Left colon (tissue), 2 donors: ENCODE results near the gene ZSWIM4. TPM values are rescaled to one million over a fixed set of nuclear protein-coding genes. Genes with fewer than 3 reads are reported as not detected.

Experiments used
- ATAC-seq: fragments of 200-7000 bp; cut with Tn5 transposase; one replicate; pipeline ENCODE4 v1.9.1; 2020; ENCODE audit warnings: mild to moderate bottlenecking, moderate library complexity
- DNase-seq, 2 donors: peaks; one replicate each; pipeline ENCODE4 v3.0.0-alpha.2; 2020
- intact Hi-C, 2 donors: fragments of 100-400 bp; cut with DNase I in 1 of 2; cut with micrococcal nuclease in 1 of 2; formaldehyde crosslinking; loops; one replicate each; pipeline versions ENCODE4 v1.11.2 to v1.14.0; 2022; cut with DNase I, micrococcal nuclease
- microRNA-seq, 2 donors: library from miRNA; unstranded; fragments of <30 nt; microRNA quantifications; one replicate each; pipeline versions ENCODE4 v1.1.0 to v1.2.0, GENCODE V29; 2020
- total RNA-seq, 2 donors: library from RNA; stranded (reverse); fragmentation: NEBNext Ultra II Directional; extraction: Animal tissue kit (Norgen Biotek cat#: 25700); gene quantifications; one replicate each; pipeline ENCODE4 v1.2.1, GENCODE V29; 2021
- donor health status: DM: no; HTN: no; CAD: no.
- donor health status: DM: yes; HTN: yes; CAD: no.

The ZSWIM4 gene
- total RNA-seq, 2 donors from 2014 or later, result 3.0 TPM

GRCh38 chr19:13880059-13881043 lies 85.1 kb downstream of the ZSWIM4 start:
- DNase-seq, result peak; percentile 95 to 99
- ATAC-seq, result peak; percentile 80
- intact Hi-C loops, result loop anchor here in 1 of 2 donors (2.0 kb wide), 1 partner anchor 194 kb away; no protein-coding TSS in a partner anchor

DNA sequence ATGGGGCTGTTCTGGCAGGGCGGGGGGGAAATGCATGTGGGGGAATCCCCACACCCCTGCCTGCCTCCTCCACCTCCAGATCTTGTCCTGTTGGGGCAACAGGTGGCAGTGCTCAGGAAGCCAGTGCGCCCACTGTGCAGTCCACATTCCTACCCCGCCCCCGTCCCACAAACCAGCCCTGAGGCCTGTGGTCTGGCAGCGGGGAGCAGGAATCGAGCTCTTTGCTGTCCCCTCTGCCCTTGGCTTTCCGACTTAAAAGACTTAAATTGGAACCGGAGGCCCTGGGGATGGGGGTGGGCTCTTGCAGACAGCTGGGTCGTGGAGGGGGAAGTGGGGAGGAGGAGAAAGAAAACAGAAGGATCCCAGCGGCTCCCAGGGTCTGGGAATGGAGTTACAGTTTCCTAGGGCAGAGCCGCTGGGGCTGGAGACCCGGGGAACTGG lies 86.0 kb downstream of the ZSWIM4 start:
- ATAC-seq (no peak), DNase-seq (peak in 1 of 2 donors; percentile 24)
- intact Hi-C loops, result loop anchor here in 1 of 2 donors (2.0 kb wide), 1 partner anchor 194 kb away; no protein-coding TSS in a partner anchor

Small RNAs within 50 kb of the gene (microRNA-seq; reads per million reads assigned to microRNA genes)
- gene MIR181C, result 140 to 426 reads per million in 2 donors
- gene MIR181D, result 154 to 261 reads per million in 2 donors

Other genes with a start within 250 kb of the ZSWIM4 start
- 10 to 100 TPM; 31.3 to 31.8 TPM for gene MRI1, start 30.9 kb upstream of the ZSWIM4 start, total RNA-seq
- gene C19orf53, start 21.0 kb upstream of the ZSWIM4 start, total RNA-seq, result 10 to 100 TPM; 44.9 to 46.7 TPM
- gene NANOS3, start 81.7 kb downstream of the ZSWIM4 start, total RNA-seq, result under 1 TPM in 1 of 2 donors, not detected in 1; 0.56 TPM
- gene BRME1, start 110.7 kb downstream of the ZSWIM4 start, total RNA-seq, result 1 to 10 TPM; 7.9 to 9.1 TPM
- 100 to 1,000 TPM in 1 of 2 donors, 10 to 100 TPM in 1; 90.8 to 132 TPM for gene CC2D1A, start 110.8 kb downstream of the ZSWIM4 start, total RNA-seq
- gene PODNL1, start 143.0 kb downstream of the ZSWIM4 start, total RNA-seq, result 1 to 10 TPM; 2.7 to 5.3 TPM
- 10 to 100 TPM; 30.5 to 33.9 TPM for gene DCAF15, start 157.1 kb downstream of the ZSWIM4 start, total RNA-seq
- 10 to 100 TPM; 11.6 to 12.0 TPM for gene RFX1, start 210.9 kb downstream of the ZSWIM4 start, total RNA-seq
- not detected for gene RLN3, start 232.7 kb downstream of the ZSWIM4 start, total RNA-seq
- 1 to 10 TPM; 1.9 to 3.6 TPM for gene IL27RA, start 236.3 kb downstream of the ZSWIM4 start, total RNA-seq